Neutrophil (primary cell): Measurements from ENCODE around the gene PCNX4.

Experiments
- H3K27ac ChIP-seq: fragments of 200-600 bp; sonication (generic); 2 replicates; pipeline ENCODE4 v1.5.1; 2016; ENCODE audit warnings: mild to moderate bottlenecking, moderate library complexity
- H3K27me3 ChIP-seq: fragments of 200-600 bp; sonication (generic); 2 replicates; pipeline ENCODE4 v1.6.0; 2016; ENCODE audit warnings: mild to moderate bottlenecking
- H3K36me3 ChIP-seq: fragments of 200-600 bp; sonication (generic); 2 replicates; pipeline ENCODE4 v1.5.1; 2017
- H3K4me1 ChIP-seq, 2 experiments: fragments of 200-600 bp in 1 of 2; sonication (generic) in 1 of 2; 1 replicate in 1 of 2; 2 replicates in 1 of 2; pipeline versions ENCODE4 v1.5.1 to v1.6.1; 2013 to 2016; ENCODE audit warnings: low read depth in 1 of 2, low read length in 1 of 2, mild to moderate bottlenecking in 1 of 2, moderate library complexity in 1 of 2; ENCODE audit not compliant: control insufficient read depth in 1 of 2, insufficient read depth in 1 of 2
- H3K4me3 ChIP-seq, 2 experiments: fragments of 200-600 bp in 1 of 2; sonication (generic) in 1 of 2; 1 replicate in 1 of 2; 2 replicates in 1 of 2; pipeline ENCODE4 v1.5.1; 2013 to 2016; ENCODE audit warnings: low read depth in 1 of 2, low read length in 1 of 2, mild to moderate bottlenecking in 1 of 2, moderate library complexity in 1 of 2
- H3K9me3 ChIP-seq: fragments of 200-600 bp; sonication (generic); 2 replicates; pipeline ENCODE4 v1.5.1; 2016
- CTCF ChIP-seq: fragments of 200-600 bp; sonication (generic); IDR thresholded peaks from 2 replicates; pipeline ENCODE4 v1.5.1; 2016; ENCODE audit warnings: antibody characterized with exemption

Gene PCNX4

GRCh38 chr14:60133487-60133886, 41.8 kb downstream of the PCNX4 start:
- no peak for TF ChIP-seq CTCF
- H3K36me3 ChIP-seq = no peaks in the 10 kb centered on the region
- H3K27me3 ChIP-seq = no peaks in the 10 kb centered on the region
- no peak overlapping the region for H3K27ac ChIP-seq
- H3K4me3 ChIP-seq = no peak overlapping the region
- H3K4me1 ChIP-seq = no peaks in the 10 kb centered on the region
- H3K9me3 ChIP-seq = no peaks in the 10 kb centered on the region

GRCh38 chr14:60134702-60135101, 43.0 kb downstream of the PCNX4 start:
- no peaks in the 10 kb centered on the region for H3K36me3 ChIP-seq

GRCh38 chr14:60151715-60152114, 60.0 kb downstream of the PCNX4 start:
- Histone ChIP-seq H3K4me1 (peaks cover 73 to 79% of the 10 kb centered on the region in 2 experiments), H3K4me3 (peak overlapping the region; percentile 2 to 45), H3K27me3 (no peaks in the 10 kb centered on the region), H3K27ac (peak overlapping the region; percentile 93), H3K9me3 (no peaks in the 10 kb centered on the region), H3K36me3 (peaks cover 53% of the 10 kb centered on the region)
- TF ChIP-seq CTCF = no peak

More at GRCh38 chr14:60134702-60135101, 43.0 kb downstream of the PCNX4 start:
- no peaks in the 10 kb centered on the region for H3K4me1 ChIP-seq
- no peaks in the 10 kb centered on the region for H3K27me3 ChIP-seq
- H3K4me3 ChIP-seq = no peak overlapping the region
- no peak for TF ChIP-seq CTCF
- no peak overlapping the region for H3K27ac ChIP-seq
- no peaks in the 10 kb centered on the region for H3K9me3 ChIP-seq

- peak overlapping the region; percentile 93 for H3K27ac ChIP-seq
- peaks cover 30% of the 10 kb centered on the region for H3K36me3 ChIP-seq
- TF ChIP-seq CTCF = no peak
- H3K4me1 ChIP-seq = peaks cover 66 to 81% of the 10 kb centered on the region in 2 experiments
- peak overlapping the region; percentile 29 to 34 for H3K4me3 ChIP-seq
- H3K9me3 ChIP-seq = no peaks in the 10 kb centered on the region
- H3K27me3 ChIP-seq = no peaks in the 10 kb centered on the region
Observed at GRCh38 chr14:60153991-60154390, 62.3 kb downstream of the PCNX4 start.

- Histone ChIP-seq H3K27me3 (no peaks in the 10 kb centered on the region), H3K4me1 (peaks cover 60 to 81% of the 10 kb centered on the region in 2 experiments), H3K4me3 (peak overlapping the region; percentile 29 to 34), H3K27ac (peak overlapping the region; percentile 93), H3K9me3 (no peaks in the 10 kb centered on the region), H3K36me3 (peaks cover 23% of the 10 kb centered on the region)
- TF ChIP-seq CTCF = peak; percentile 11
Observed at GRCh38 chr14:60154671-60155070, 62.9 kb downstream of the PCNX4 start.

- H3K4me3 ChIP-seq = no peak overlapping the region
- peaks cover 56 to 74% of the 10 kb centered on the region in 2 experiments for H3K4me1 ChIP-seq
- TF ChIP-seq CTCF = no peak
- H3K27ac ChIP-seq = peak overlapping the region; percentile 96
- H3K36me3 ChIP-seq = peaks cover 13% of the 10 kb centered on the region
- H3K27me3 ChIP-seq = no peaks in the 10 kb centered on the region
- no peaks in the 10 kb centered on the region for H3K9me3 ChIP-seq
Observed at GRCh38 chr14:60160422-60160821, 68.7 kb downstream of the PCNX4 start.
